Keratinocyte (primary cell): ENCODE measurements around the gene BCORL1. TPM values are rescaled to one million over a fixed set of nuclear protein-coding genes. Genes with fewer than 3 reads are reported as not detected.

Experiments used
- DNase-seq: peaks from one replicate; pipeline ENCODE4 v3.0.0-alpha.2; 2011; ENCODE audit warnings: low read depth, missing footprints, low spot score
- FAIRE-seq: peaks from 2 replicates; lab custom pipeline; 2011; peaks lifted over from hg19 to GRCh38; lab: Jason Lieb, UNC
- H2AFZ ChIP-seq: 2 replicates; pipeline ENCODE4 v1.6.0; 2012; ENCODE audit warnings: low read length, control low read depth, inconsistent platforms; ENCODE audit not compliant: control insufficient read depth
- H3K27ac ChIP-seq: 2 replicates; pipeline ENCODE4 v1.5.1; 2011; ENCODE audit warnings: low read length; ENCODE audit not compliant: control insufficient read depth, insufficient read depth
- H3K27me3 ChIP-seq: 3 replicates; pipeline ENCODE4 v1.6.0; 2011; ENCODE audit warnings: low read length; ENCODE audit not compliant: control insufficient read depth, insufficient read depth; ENCODE audit errors: extremely low read depth
- H3K36me3 ChIP-seq, 2 experiments: 2 replicates in 1 of 2; 3 replicates in 1 of 2; pipeline ENCODE4 v1.5.1; 2011; ENCODE audit warnings: low read length in 2 of 2, mild to moderate bottlenecking in 1 of 2; ENCODE audit not compliant: control insufficient read depth in 2 of 2, insufficient read depth in 2 of 2; ENCODE audit errors: extremely low read depth in 1 of 2
- H3K4me1 ChIP-seq: 3 replicates; pipeline ENCODE4 v1.5.1; 2011; ENCODE audit warnings: low read length; ENCODE audit not compliant: control insufficient read depth, insufficient read depth; ENCODE audit errors: extremely low read depth
- H3K4me2 ChIP-seq: 3 replicates; pipeline ENCODE4 v1.6.0; 2011; ENCODE audit warnings: low read depth, low read length; ENCODE audit not compliant: control insufficient read depth, insufficient read depth; ENCODE audit errors: extremely low read depth
- H3K4me3 ChIP-seq, 3 experiments: fragments of 200-600 bp in 1 of 3; sonication (generic) in 1 of 3; 2 replicates in 2 of 3; 3 replicates in 1 of 3; pipeline ENCODE4 v1.5.1; 2011 to 2016; ENCODE audit warnings: low read length in 3 of 3, mild to moderate bottlenecking in 3 of 3, control low read depth in 2 of 3, inconsistent platforms in 1 of 3, low read depth in 1 of 3, mixed read lengths in 1 of 3, mixed run types in 1 of 3, moderate library complexity in 1 of 3; ENCODE audit not compliant: control insufficient read depth in 2 of 3, insufficient read depth in 2 of 3; ENCODE audit errors: extremely low read depth in 1 of 3
- H3K79me2 ChIP-seq: 2 replicates; pipeline ENCODE4 v1.6.0; 2012; ENCODE audit warnings: low read length; ENCODE audit not compliant: control insufficient read depth, insufficient read depth
- H3K9ac ChIP-seq: 3 replicates; pipeline ENCODE4 v1.6.0; 2011; ENCODE audit warnings: low read length; ENCODE audit not compliant: control insufficient read depth, insufficient read depth; ENCODE audit errors: extremely low read depth
- H3K9me1 ChIP-seq: 3 replicates; pipeline ENCODE4 v1.6.0; 2011; ENCODE audit warnings: low read length; ENCODE audit not compliant: control insufficient read depth, insufficient read depth; ENCODE audit errors: extremely low read depth
- H3K9me3 ChIP-seq: 2 replicates; pipeline ENCODE4 v1.5.1; 2012; ENCODE audit warnings: low read depth, low read length; ENCODE audit not compliant: control insufficient read depth
- H4K20me1 ChIP-seq: 3 replicates; pipeline ENCODE4 v1.6.0; 2011; ENCODE audit warnings: low read length; ENCODE audit not compliant: control insufficient read depth, insufficient read depth; ENCODE audit errors: extremely low read depth
- EZH2 ChIP-seq: IDR thresholded peaks from one replicate; pipeline ENCODE4 v1.6.1; 2012; ENCODE audit warnings: inconsistent platforms, mild to moderate bottlenecking, low read length, moderate library complexity
- dilution Hi-C: fragments of 300-500 bp; cut with MboI; formaldehyde crosslinking; loops from one replicate; pipeline ENCODE4 v1.7.0; 2020; ENCODE audit warnings: low sequenced_read_pairs; ENCODE audit not compliant: extremely low pct_ligation_motif_present
- polyA plus RNA-seq, 5 experiments: library from polyadenylated mRNA; depleted of rRNA in 3 of 5; stranded (reverse) in 3 of 5; stranded (forward) in 1 of 5; unstranded in 1 of 5; fragments of >200 nt; gene quantifications; 1 replicate in 1 of 5; 2 replicates in 3 of 5; 3 replicates in 1 of 5; pipeline versions ENCODE4 v1.2.1 to v1.2.3, GENCODE V29; 2011 to 2012; ENCODE audit warnings: missing spikeins in 2 of 5, low read depth in 1 of 5, low replicate concordance in 1 of 5
- TF ChIP-seq, protein P1 (sequence below), 3 experiments: IDR thresholded peaks in 1 of 3; conservative IDR thresholded peaks in 1 of 3; optimal IDR thresholded peaks in 1 of 3; 2 replicates in 2 of 3; 3 replicates in 1 of 3; pipeline versions ENCODE3 to v1.5.1; 2011; ENCODE audit warnings: low read length in 3 of 3, mild to moderate bottlenecking in 3 of 3, moderate library complexity in 2 of 3, control low read depth in 1 of 3, inconsistent platforms in 1 of 3; ENCODE audit not compliant: insufficient read depth in 2 of 3; ENCODE audit errors: extremely low read depth in 1 of 3

Gene BCORL1
- polyA plus RNA-seq, 1 donor (not counting 4 experiments of a cell fraction or from before 2014, with no cell fraction given): 0.54 TPM

DNA sequence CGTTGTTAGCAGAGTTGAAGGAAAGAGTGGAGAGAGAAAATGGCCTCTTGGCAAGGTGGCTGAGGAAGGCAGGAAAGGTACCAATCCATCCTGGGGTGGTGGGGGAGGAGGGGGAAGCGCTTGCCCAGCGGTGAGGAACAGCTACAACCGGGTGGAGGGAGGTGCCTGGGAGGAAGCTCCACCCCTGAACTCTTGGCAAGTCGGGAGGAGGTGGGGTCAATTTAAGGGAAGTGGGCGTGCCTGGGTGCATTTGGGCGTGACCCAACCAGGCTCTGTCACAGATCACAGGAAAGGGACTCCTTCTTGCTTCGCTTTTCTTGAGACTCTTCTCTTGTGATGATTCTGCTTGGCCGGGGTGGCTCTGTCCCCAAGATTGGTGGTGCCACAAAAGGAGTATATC is 41.7 kb downstream of the BCORL1 start:
- no peaks in the 10 kb centered on the region for H3K79me2 ChIP-seq
- H3K27ac ChIP-seq: no peak overlapping the region
- FAIRE-seq: no peak
- H3K4me3 ChIP-seq: no peak overlapping the region
- no peaks in the 10 kb centered on the region for H3K9me1 ChIP-seq
- no peak for TF ChIP-seq EZH2
- TF ChIP-seq, protein P1, sequence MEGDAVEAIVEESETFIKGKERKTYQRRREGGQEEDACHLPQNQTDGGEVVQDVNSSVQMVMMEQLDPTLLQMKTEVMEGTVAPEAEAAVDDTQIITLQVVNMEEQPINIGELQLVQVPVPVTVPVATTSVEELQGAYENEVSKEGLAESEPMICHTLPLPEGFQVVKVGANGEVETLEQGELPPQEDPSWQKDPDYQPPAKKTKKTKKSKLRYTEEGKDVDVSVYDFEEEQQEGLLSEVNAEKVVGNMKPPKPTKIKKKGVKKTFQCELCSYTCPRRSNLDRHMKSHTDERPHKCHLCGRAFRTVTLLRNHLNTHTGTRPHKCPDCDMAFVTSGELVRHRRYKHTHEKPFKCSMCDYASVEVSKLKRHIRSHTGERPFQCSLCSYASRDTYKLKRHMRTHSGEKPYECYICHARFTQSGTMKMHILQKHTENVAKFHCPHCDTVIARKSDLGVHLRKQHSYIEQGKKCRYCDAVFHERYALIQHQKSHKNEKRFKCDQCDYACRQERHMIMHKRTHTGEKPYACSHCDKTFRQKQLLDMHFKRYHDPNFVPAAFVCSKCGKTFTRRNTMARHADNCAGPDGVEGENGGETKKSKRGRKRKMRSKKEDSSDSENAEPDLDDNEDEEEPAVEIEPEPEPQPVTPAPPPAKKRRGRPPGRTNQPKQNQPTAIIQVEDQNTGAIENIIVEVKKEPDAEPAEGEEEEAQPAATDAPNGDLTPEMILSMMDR (optimal IDR thresholded peaks at IDR 0.05 in 1 of 3, IDR thresholded peaks at IDR 0.05 in 1 of 3, conservative IDR thresholded peaks at IDR 0.05 in 1 of 3; ENCODE audit: extremely low read depth in 1 of 3, insufficient read depth in 2 of 3, low read length in 3 of 3): no peak
- DNase-seq: no peak
- H3K9me3 ChIP-seq: no peaks in the 10 kb centered on the region
- no peak overlapping the region for H2AFZ ChIP-seq
- no peak overlapping the region for H3K9ac ChIP-seq
- H3K36me3 ChIP-seq: peaks cover 0 to 1% of the 10 kb centered on the region in 2 experiments
- H3K4me2 ChIP-seq: no peak overlapping the region
- dilution Hi-C loops: no loop called here
- H3K27me3 ChIP-seq: no peaks in the 10 kb centered on the region
- H3K4me1 ChIP-seq: no peaks in the 10 kb centered on the region
- no peaks in the 10 kb centered on the region for H4K20me1 ChIP-seq

DNA sequence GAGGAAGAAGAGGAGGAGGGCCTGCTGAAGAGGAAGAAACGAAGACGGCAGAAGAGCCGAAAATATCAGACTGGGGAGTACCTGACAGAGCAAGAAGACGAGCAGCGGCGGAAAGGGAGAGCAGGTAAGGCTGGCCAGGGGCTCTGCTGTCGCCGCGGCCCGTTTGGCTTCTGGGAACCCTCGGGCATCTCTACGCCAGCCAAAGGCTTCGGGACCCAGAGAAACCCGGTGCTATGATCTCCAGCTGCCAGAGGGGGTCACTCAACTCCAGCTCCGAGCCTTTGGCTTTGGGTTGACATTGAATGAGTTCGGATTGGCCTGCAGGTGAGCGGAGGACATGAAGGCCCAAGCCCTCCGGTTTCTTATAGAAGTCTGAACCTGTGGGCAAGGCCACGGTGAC is 42.8 kb downstream of the BCORL1 start:
- Histone ChIP-seq H3K4me3 (no peak overlapping the region), H2AFZ (no peak overlapping the region), H3K27ac (no peak overlapping the region), H3K79me2 (no peaks in the 10 kb centered on the region), H3K4me1 (no peaks in the 10 kb centered on the region), H3K36me3 (peaks cover 0 to 2% of the 10 kb centered on the region in 2 experiments), H4K20me1 (no peaks in the 10 kb centered on the region), H3K9me1 (no peaks in the 10 kb centered on the region), H3K9ac (no peak overlapping the region), H3K27me3 (no peaks in the 10 kb centered on the region), H3K9me3 (no peaks in the 10 kb centered on the region), H3K4me2 (no peak overlapping the region)
- dilution Hi-C loops: no loop called here
- no peak for DNase-seq
- TF ChIP-seq, protein P1 (optimal IDR thresholded peaks at IDR 0.05 in 1 of 3, IDR thresholded peaks at IDR 0.05 in 1 of 3, conservative IDR thresholded peaks at IDR 0.05 in 1 of 3; ENCODE audit: extremely low read depth in 1 of 3, insufficient read depth in 2 of 3, low read length in 3 of 3): no peak
- no peak for TF ChIP-seq EZH2
- no peak for FAIRE-seq
